GM21619 (cell line): ENCODE measurements around the gene LSMEM2.
"Not testable (repeated sequence)": the region's sequence is repeated elsewhere in the genome, so short reads cannot be mapped to it uniquely, and the experiment has no call there.

Experiments used
- ATAC-seq: cut with Tn5 transposase; IDR thresholded peaks from one replicate; pipeline ENCODE4 v1.9.1; 2021; ENCODE audit not compliant: unreplicated experiment

LSMEM2 gene

DNA sequence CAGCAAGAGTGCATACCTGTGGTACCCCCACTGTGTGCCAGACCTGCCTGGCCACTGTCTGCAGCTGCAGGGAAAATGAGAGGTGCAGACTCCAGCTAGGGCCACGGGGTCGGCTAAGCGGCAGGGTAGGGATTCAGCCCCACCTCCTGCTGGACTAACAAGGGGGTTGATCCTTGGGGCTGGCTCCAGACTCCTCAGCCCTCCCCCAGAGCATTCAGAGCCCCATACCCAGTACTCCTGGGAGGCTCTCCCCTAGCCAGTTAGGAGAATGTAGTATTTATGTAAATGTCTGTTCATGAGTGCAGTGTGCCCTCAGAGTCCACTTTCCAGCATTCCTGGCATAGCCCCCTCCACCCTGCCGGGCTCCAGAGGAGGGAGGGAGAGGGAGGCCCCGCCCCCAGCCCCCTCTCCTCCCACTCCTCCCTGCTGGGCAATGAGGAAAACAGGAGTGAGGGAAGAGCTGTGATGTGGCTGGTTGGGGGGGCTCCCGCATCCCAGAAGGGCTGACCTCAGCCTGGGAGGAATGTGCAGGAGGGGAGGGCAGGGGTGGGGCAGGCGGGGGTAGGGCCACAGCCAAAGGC is 14.4 kb upstream of the LSMEM2 start:
- ATAC-seq: no peak

GRCh38 chr3:50264964-50265485 is 13.9 kb upstream of the LSMEM2 start:
- ATAC-seq: no peak

DNA sequence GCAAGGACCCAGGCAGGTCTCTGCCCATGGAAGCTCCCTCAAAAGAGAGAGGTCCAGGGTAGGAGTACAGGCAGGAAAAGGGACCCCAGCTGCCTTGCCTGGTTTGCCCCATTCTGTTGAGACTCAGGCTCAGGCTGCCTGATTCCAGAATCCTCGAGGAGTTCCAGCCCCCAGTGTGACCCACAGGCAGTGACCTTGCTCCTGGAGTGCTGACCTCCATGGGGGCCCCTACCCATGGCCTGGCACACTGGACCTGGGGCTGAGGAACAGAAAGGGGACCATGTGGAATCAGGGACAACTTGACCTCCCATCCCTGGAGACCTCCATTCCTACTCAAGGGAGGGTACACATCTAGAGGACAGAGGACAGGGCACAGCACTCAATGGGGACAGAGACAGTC is 13.3 kb upstream of the LSMEM2 start:
- ATAC-seq: no peak

- no peak for ATAC-seq
Measured at GRCh38 chr3:50266017-50266416, 12.9 kb upstream of the LSMEM2 start.

GRCh38 chr3:50266836-50267235 is 12.1 kb upstream of the LSMEM2 start:
- no peak for ATAC-seq

GRCh38 chr3:50267280-50267913 is 11.5 kb upstream of the LSMEM2 start:
- no peak for ATAC-seq

DNA sequence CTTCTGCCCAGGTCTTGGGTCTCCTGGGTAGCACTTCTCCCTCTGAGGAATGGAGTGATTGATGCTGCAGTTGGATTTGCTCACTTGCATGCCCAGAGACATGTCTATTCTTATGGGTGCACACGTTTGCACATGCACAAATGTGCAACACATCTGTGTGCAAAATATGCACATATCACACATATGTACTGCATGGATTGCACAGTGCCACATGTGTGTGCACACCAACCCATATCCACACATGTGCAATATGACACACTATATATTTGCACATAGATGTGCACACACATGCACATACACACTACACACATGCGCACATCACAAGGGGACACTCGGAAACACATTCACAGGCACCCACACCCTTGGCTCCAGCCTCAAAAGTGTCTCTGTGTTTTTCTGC is 10.6 kb upstream of the LSMEM2 start:
- ATAC-seq: no peak

DNA sequence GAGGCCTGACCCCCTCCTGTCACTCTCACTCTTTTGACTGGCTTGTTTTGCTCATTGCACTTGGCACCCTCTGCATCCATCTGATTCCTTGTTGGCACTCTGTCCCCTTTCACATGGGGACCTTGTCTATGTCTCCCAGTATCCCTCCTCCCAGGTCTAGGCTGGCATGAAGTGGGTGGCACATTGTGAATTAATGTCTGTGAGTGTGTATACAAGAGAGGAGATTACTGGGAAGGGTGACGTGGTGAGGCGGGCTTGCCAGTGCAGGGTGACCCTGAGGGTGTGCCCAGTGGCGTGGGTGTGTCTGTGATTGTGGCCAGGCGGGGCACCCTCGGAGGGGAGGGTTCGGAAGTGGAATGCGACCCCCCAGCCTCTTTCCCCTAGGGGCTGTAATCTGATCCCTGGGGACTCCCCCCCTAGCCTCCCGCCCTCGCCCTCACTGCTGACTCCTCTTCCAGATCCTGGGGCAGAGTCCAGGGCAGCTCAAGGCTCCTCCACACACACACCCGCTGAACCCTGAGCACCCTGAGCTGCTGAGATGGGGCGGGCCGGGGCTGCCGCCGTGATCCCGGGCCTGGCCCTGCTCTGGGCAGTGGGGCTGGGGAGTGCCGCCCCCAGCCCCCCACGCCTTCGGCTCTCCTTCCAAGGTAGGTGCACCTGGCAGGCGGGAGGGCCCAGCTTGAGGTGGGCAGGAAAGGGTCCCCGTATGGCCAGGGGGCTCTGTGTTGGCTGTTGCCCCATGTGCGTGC is 10.0 kb upstream of the LSMEM2 start, which contains the start of gene SEMA3B:
Gene SEMA3B, plus strand, starts transcription at position 445 of the 749 bp plus-strand sequence. Its CDS starts 94 bp downstream, at position 539.
- no peak for ATAC-seq

- ATAC-seq: no peak
Measured at GRCh38 chr3:50269460-50269859, 9.4 kb upstream of the LSMEM2 start.

GRCh38 chr3:50269977-50270413 is 8.9 kb upstream of the LSMEM2 start:
- no peak for ATAC-seq

- no peak for ATAC-seq
Measured at GRCh38 chr3:50270422-50271224, 8.3 kb upstream of the LSMEM2 start.

GRCh38 chr3:50271314-50271936 is 7.5 kb upstream of the LSMEM2 start:
- no peak for ATAC-seq

DNA sequence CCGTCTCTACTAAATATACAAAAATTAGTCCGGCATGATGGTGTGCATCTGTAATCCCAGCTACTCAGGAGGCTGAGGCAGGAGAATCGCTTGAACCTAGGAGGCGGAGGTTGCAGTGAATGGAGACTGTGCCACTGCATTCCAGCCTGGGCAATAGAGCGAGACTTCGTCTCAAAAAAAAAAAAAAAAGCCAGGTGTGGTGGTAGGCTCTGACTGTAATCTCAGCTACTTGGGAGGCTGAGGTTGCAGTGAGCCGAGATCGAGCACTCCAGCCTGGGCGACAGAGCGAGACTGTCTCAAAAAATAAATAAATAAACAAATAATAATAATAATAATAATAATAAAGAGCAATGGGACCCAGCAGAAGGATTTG is 6.4 kb upstream of the LSMEM2 start:
- ATAC-seq: not testable (repeated sequence)

DNA sequence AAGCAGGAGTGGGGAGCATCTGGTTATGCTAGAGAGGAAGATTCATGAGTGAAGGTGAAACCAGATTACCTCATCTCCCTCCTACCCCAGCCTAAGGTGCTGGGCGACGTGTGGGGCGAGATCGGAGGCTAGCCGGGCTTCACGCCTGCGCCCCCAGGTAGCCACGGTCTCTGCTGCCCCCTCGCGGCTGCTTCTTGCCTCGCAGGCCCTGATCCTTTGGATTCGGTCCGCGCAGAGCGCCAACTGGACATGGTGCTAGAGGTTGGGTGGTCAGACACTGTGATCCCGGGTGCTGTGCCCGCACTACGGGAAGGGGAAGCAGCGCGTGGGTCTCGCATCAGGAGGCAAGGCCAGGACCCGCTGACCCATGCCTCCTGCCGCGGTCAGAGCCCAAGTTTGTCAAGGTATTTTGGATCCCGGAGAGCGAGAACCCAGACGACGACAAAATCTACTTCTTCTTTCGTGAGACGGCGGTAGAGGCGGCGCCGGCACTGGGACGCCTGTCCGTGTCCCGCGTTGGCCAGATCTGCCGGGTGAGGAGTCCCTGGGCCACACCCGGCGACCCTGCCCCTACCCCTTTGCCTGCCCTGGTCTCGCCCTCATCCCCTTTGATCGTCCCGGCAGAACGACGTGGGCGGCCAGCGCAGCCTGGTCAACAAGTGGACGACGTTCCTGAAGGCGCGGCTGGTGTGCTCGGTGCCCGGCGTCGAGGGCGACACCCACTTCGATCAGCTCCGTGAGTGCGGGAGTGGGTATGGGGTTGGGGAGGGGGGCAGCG is 5.8 kb upstream of the LSMEM2 start:
- ATAC-seq: peak; percentile 77

- ATAC-seq: no peak
Measured at GRCh38 chr3:50273689-50274065, 5.2 kb upstream of the LSMEM2 start.

DNA sequence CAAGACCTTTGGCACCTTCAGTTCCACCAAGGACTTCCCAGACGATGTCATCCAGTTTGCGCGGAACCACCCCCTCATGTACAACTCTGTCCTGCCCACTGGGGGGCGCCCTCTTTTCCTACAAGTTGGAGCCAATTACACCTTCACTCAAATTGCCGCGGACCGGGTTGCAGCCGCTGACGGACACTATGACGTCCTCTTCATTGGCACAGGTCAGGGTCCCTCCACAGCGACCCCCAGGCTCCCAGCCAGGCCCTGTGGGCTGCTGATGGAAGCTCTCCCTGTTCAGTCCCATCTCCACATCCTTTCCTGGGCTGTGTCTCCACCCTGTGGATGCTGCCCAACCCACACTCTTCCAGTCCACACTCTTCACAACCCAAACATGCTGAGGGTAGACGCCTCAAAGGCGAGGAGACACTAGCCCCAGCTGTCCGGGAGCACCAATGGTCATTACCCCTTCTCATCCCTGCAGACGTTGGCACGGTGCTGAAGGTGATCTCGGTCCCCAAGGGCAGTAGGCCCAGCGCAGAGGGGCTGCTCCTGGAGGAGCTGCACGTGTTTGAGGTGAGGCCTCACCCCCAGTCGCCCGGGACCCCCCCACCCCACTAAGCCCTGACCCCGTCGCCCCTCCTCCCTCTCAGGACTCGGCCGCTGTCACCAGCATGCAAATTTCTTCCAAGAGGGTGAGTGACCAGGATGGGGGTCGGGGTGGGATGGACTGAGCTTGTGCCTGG is 4.3 kb upstream of the LSMEM2 start:
- ATAC-seq: no peak

DNA sequence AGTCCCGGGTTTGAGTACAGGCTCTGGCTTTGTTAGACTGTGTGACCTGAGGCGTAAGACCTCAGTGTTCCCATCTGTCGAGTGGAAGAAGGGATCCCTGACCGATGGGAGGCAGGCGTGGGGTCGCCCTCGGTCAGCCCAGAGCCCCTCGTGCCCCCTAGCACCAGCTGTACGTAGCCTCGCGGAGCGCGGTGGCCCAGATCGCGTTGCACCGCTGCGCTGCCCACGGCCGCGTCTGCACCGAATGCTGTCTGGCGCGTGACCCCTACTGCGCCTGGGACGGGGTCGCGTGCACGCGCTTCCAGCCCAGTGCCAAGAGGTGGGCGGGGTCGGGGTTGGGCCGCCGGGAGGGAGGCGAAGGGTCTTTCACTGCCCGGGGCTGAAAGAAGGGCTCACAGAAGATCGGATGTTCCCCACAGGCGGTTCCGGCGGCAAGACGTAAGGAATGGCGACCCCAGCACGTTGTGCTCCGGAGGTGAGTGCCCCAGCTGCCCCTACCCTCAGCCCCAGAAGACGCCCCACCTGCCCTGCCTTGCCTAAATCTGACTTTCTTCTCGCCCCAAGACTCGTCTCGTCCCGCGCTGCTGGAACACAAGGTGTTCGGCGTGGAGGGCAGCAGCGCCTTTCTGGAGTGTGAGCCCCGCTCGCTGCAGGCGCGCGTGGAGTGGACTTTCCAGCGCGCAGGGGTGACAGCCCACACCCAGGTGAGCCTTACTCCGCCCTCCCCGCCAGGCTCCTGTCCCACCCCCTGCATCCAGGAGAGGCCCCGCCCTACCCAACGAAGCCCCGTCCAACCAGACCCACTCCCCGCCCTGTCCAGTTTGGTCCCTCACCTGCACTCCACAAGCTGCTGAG is 3.5 kb upstream of the LSMEM2 start:
- ATAC-seq: no peak

DNA sequence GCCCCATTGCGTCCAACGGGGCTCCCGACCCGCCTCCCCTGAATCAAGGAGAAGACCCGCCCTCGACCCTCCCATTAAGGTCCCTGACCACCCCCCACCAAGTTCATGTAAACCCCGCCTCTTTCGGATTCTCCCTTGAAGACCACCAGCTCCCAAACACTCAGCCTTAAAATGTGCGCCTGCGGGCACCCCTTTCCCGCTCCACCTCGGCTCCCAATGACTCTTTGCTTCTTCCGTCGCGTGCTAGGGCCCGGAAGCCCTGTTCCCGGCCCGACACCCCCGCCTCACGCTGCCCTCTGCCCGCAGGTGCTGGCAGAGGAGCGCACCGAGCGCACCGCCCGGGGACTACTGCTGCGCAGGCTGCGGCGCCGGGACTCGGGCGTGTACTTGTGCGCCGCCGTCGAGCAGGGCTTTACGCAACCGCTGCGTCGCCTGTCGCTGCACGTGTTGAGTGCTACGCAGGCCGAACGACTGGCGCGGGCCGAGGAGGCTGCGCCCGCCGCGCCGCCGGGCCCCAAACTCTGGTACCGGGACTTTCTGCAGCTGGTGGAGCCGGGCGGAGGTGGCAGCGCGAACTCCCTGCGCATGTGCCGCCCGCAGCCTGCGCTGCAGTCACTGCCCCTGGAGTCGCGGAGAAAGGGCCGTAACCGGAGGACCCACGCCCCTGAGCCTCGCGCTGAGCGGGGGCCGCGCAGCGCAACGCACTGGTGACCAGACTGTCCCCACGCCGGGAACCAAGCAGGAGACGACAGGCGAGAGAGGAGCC is 2.7 kb upstream of the LSMEM2 start:
- no peak for ATAC-seq
